Activated naive CD4-positive, alpha-beta T cell treated with anti-CD3 and anti-CD28 coated beads, Interleukin-2, amount 50 U/mL, for 16 hours (primary cell): Measurements from ENCODE around the gene GJA4.

Source experiments
- DNase-seq: peaks from one replicate; pipeline ENCODE4 v3.0.0-alpha.2; 2020

GJA4 gene

DNA sequence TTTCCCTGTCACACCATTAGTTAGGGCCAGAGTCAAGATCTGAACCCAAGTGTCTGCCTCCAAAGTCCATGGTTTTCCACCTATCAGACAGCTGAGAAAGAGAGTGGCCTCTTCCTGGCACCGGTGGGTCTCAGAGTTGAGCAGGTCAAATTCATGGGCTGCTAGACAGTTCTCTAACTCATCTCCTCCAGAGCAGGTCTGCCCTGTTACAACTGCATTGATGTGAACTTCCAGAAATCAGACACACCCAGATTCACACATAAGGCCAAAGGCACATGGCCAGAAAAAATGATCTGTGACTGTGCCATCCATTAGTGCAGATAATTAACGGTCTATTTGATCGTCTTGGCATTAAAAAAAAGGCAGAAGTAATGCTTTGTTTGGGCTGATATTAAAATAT, 49.3 kb downstream of the GJA4 start:
- no peak for DNase-seq

DNA sequence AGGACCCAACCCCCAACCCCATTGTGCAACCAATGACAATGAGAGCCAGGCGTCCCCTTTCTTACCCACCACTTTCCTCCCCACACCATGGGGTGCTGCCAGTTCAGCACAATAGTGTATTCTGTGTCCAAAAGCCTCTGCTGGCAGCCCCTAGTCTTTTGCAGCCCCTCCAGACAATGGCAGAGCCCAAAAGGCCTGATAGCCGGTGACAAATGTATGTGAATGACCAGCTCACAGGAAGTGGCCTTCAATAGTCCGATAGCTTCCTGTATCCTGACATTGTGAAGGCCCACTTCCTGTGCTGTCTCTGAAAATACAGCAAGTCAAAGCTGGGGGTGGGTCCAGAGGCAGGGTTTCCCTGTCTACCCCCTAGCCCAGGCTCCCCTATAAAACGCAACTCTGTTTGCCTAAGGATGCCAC, 50.2 kb downstream of the GJA4 start:
- no peak for DNase-seq

DNA sequence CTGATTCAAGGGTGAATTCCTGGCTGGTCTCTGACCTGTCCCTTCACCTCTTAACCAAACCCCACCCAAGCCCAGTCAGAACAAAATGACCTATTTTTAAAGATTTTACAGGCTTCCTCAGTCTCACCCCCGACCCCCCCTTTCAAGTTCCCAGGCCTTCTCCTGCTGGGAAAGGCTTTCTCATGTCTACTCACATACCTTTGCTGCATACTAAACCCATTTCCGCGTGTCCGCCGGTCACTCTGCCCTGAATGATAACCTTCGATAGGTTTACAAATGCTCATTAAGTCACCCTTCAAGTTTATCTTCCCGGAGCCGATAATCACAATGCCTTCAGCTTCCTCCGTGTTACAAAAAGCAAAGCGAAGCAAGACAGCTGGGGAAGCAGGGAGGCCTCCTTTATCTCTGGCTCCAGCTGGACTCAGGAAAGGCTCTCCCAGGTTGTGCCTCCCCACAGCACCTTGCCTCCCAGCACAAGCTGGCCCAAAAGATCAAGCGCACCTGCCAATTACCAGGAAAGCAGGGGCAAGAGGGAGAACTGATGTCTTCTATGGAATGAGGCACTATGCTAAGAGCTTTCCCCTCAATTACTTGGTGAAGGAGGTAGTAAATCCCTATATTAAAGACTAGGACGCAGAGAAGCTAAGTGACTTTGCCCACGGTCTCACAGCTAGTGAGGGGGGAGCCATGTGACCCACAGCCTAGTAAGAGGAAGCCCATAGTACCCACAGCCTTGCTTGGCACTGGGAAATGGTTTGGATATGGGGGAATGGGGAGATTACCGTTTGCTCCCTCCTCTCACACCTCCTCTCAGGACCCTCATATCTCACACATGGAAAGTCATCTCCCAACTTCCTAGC, 50.8 kb downstream of the GJA4 start:
- no peak for DNase-seq

DNA sequence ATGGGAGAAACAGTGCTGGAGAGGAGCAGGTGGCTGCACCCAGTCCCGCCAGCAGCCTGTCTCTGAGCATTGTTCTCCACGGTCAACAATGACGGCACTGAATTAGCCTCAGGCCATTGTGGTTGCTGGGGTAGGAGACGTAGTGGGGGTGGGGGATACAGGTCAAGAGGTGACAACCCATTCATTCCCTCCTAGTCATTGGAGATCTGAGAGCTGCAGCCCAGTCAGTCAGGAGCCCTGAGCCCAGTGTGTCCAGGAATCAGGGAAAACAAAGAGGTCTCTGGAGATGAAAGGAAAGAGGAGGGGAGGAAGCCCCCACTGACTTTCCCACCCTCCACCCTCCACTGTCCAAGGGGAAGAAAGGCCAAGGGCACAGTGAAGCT, 51.4 kb downstream of the GJA4 start:
- no peak for DNase-seq
